Liver (tissue), 9 donors: Measurements from ENCODE around the gene RALGPS1. TPM values are rescaled to one million over a fixed set of nuclear protein-coding genes. Genes with fewer than 3 reads are reported as not detected.

Experiments
- DNase-seq: peaks from one replicate; pipeline ENCODE4 v3.0.0-alpha.2; 2017; ENCODE audit warnings: low spot score
- H3K27ac ChIP-seq, 2 donors: one replicate each; pipeline ENCODE4 v1.7.0; 2013; ENCODE audit warnings: inconsistent platforms in 2 of 2, low read length in 2 of 2, control low read depth in 1 of 2, low read depth in 1 of 2, mild to moderate bottlenecking in 1 of 2
- H3K27me3 ChIP-seq, 4 donors: one replicate each; pipeline versions ENCODE4 v1.6.1 to v1.7.0; 2013; ENCODE audit warnings: low read length in 3 of 4, inconsistent platforms in 1 of 4, mild to moderate bottlenecking in 1 of 4, moderate library complexity in 1 of 4; ENCODE audit not compliant: control insufficient read depth in 4 of 4, insufficient read depth in 4 of 4
- H3K36me3 ChIP-seq, 4 donors: one replicate each; pipeline versions ENCODE4 v1.6.1 to v1.7.0; 2013; ENCODE audit warnings: low read length in 3 of 4, mild to moderate bottlenecking in 3 of 4, low read depth in 1 of 4, moderate library complexity in 1 of 4; ENCODE audit not compliant: control insufficient read depth in 4 of 4, insufficient read depth in 3 of 4
- H3K4me1 ChIP-seq, 4 donors: one replicate each; pipeline versions ENCODE4 v1.6.1 to v1.7.0; 2013; ENCODE audit warnings: low read length in 3 of 4, mild to moderate bottlenecking in 3 of 4, moderate library complexity in 1 of 4; ENCODE audit not compliant: control insufficient read depth in 4 of 4, insufficient read depth in 4 of 4
- H3K4me3 ChIP-seq, 3 donors: one replicate each; pipeline versions ENCODE4 v1.6.1 to v1.7.0; 2013; ENCODE audit warnings: low read length in 3 of 3, control low read depth in 1 of 3, low read depth in 1 of 3, mild to moderate bottlenecking in 1 of 3
- H3K9ac ChIP-seq, 2 donors: one replicate each; pipeline ENCODE4 v1.7.0; 2013; ENCODE audit warnings: low read length in 2 of 2, mild to moderate bottlenecking in 2 of 2, moderate library complexity in 2 of 2, control low read depth in 1 of 2, low read depth in 1 of 2
- H3K9me3 ChIP-seq, 4 donors: one replicate each; pipeline versions ENCODE4 v1.6.1 to v1.7.0; 2013; ENCODE audit warnings: low read length in 3 of 4; ENCODE audit not compliant: control insufficient read depth in 4 of 4
- EGR1 ChIP-seq, 2 donors: IDR thresholded peaks; 2 replicates each; pipeline ENCODE4 v1.6.1; 2016 to 2018; ENCODE audit warnings: antibody characterized with exemption in 2 of 2, low read depth in 2 of 2
- FOXA1 ChIP-seq: IDR thresholded peaks from 2 replicates; pipeline ENCODE4 v1.6.1; 2016; ENCODE audit warnings: antibody characterized with exemption
- FOXA2 ChIP-seq: IDR thresholded peaks from 2 replicates; pipeline ENCODE4 v1.6.1; 2016; ENCODE audit warnings: antibody characterized with exemption
- GABPA ChIP-seq, 2 donors: IDR thresholded peaks in 1 of 2; conservative IDR thresholded peaks in 1 of 2; 2 replicates each; pipeline ENCODE4 v1.6.1; 2016; ENCODE audit warnings: antibody characterized with exemption in 2 of 2, mild to moderate bottlenecking in 1 of 2, moderate library complexity in 1 of 2
- HNF4G ChIP-seq: IDR thresholded peaks from 2 replicates; pipeline ENCODE4 v1.6.1; 2016; ENCODE audit warnings: antibody characterized with exemption
- JUND ChIP-seq, 2 donors: IDR thresholded peaks; 2 replicates each; pipeline ENCODE4 v1.6.1; 2016; ENCODE audit warnings: antibody characterized with exemption in 2 of 2
- NR2F2 ChIP-seq: IDR thresholded peaks from 2 replicates; pipeline ENCODE4 v1.6.1; 2016; ENCODE audit warnings: antibody characterized with exemption
- RAD21 ChIP-seq, 2 donors: IDR thresholded peaks; 2 replicates each; pipeline ENCODE4 v1.6.1; 2016; ENCODE audit warnings: antibody characterized with exemption in 2 of 2, mild to moderate bottlenecking in 2 of 2
- SP1 ChIP-seq: IDR thresholded peaks from 2 replicates; pipeline ENCODE4 v1.6.1; 2018; ENCODE audit warnings: antibody characterized with exemption, mild to moderate bottlenecking
- TAF1 ChIP-seq: conservative IDR thresholded peaks from 2 replicates; pipeline ENCODE4 v1.6.1; 2016; ENCODE audit warnings: antibody characterized with exemption, mild to moderate bottlenecking
- YY1 ChIP-seq: IDR thresholded peaks from 2 replicates; pipeline ENCODE4 v1.6.1; 2016; ENCODE audit warnings: antibody characterized with exemption, mild to moderate bottlenecking
- ZBTB33 ChIP-seq: IDR thresholded peaks from 2 replicates; pipeline ENCODE4 v1.6.1; 2016; ENCODE audit warnings: antibody characterized with exemption
- WGBS: extraction: QIAGEN DNeasy Blood & Tissue Kit; methylation state at CpG from one replicate; pipeline ENCODE4 v1.1.7; 2013; 5-methylcytosine and 5-hydroxymethylcytosine counted together
- polyA plus RNA-seq, 2 donors: library from polyadenylated mRNA; stranded (reverse) in 1 of 2; unstranded in 1 of 2; fragments of 200-250 nt in 1 of 2; fragments of >200 nt in 1 of 2; fragmentation: Nextera tagmentation in 1 of 2; extraction: Ambion mirVana in 1 of 2; gene quantifications; one replicate each; pipeline versions ENCODE4 v1.2.1 to v1.2.3, GENCODE V29; 2013 to 2015
- total RNA-seq, 2 donors: library from RNA; depleted of rRNA; stranded (reverse); fragments of >200 nt; gene quantifications; one replicate each; pipeline ENCODE4 v1.2.3, GENCODE V29; 2014
- TF ChIP-seq, protein P1 (sequence below): IDR thresholded peaks from 2 replicates; pipeline ENCODE4 v1.6.1; 2016; ENCODE audit warnings: antibody characterized with exemption
- TF ChIP-seq, protein P2 (sequence below): IDR thresholded peaks from 2 replicates; pipeline ENCODE4 v1.6.1; 2016; ENCODE audit warnings: antibody characterized with exemption, mild to moderate bottlenecking
- TF ChIP-seq, protein P3 (sequence below): fragments of 150-350 bp; IDR thresholded peaks from 2 replicates; pipeline ENCODE4 v1.5.1; 2017; ENCODE audit warnings: improper control_type of control experiment, low read depth, low read length; ENCODE audit not compliant: missing input control
- donor health status: healthy.
- donor health status: healthy.
- donor health status: healthy.
- donor health status: healthy.
- donor health status: healthy.

The RALGPS1 gene
- total and polyA plus RNA-seq, 4 donors, result 1.4 to 2.7 (median 2.0) TPM

- TF ChIP-seq RAD21 (IDR thresholded peaks at IDR 0.05), result no peak
- no peak for TF ChIP-seq GABPA (IDR thresholded peaks at IDR 0.05 in 1 of 2, conservative IDR thresholded peaks at IDR 0.05 in 1 of 2)
- TF ChIP-seq FOXA1, result no peak
- no peak for TF ChIP-seq TAF1
- no peak for TF ChIP-seq ZBTB33
- no peak for TF ChIP-seq HNF4G
- Histone ChIP-seq H3K27me3 (no peaks in the 10 kb centered on the region), H3K9ac (no peak overlapping the region), H3K9me3 (no peaks in the 10 kb centered on the region), H3K4me3 (no peak overlapping the region), H3K36me3 (no peaks in the 10 kb centered on the region), H3K4me1 (no peaks in the 10 kb centered on the region), H3K27ac (no peak overlapping the region)
- 94% methylated on average over 8 of the region's 8 CpGs for WGBS
- no peak for DNase-seq
Measured at GRCh38 chr9:127079446-127080140, 165.0 kb downstream of the RALGPS1 start.

DNA sequence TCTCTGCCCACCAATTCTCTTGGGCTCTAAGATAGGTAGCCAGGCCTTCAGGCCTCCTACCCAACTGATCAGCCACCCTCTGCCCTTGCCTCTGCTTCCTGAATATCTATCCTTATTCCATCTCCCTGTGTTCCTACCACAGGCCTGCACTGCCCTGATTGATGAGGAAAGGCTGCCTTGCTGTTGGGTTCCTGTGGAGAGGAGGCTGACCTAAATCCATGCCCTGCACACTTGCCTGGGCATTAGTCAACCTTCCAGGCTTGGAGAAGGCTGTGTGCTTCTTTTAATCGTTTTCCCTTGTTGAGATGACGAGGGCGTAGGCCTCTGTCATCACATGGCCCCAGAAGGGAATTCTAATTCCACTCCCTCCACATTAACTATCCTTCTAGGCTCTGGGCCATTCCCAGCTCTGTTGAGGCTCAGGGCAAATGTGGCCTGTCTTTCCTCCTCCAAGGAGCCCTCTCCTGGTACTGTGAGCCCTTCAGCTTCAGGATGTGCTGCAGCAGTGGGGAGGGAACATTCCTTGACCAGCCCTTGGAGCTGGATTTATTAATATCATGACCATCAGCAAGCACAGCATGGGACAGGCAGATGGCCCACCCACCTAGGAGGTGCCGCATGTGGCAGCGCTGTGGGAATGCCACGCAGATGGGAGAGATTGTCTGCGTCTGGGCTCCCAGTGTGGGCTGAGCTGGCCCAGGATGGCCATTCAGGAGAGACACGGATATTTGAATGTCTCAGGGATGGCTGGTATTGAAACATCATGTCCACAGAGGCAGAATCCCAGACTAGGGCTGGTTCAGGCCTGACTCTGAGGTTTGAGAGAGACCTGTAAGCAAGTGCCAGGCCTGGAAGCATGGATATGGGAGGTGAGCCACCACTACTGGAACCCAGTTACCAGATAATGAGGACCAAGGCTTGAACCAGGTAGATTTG, 166.9 kb downstream of the RALGPS1 start:
- TF ChIP-seq, protein P1, sequence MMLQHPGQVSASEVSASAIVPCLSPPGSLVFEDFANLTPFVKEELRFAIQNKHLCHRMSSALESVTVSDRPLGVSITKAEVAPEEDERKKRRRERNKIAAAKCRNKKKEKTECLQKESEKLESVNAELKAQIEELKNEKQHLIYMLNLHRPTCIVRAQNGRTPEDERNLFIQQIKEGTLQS, result no peak
- TF ChIP-seq EGR1 (IDR thresholded peaks at IDR 0.05; ENCODE audit: low read depth in 2 of 2), result no peak
- TF ChIP-seq YY1, result no peak
- TF ChIP-seq ZBTB33, result no peak
- TF ChIP-seq, protein P2, sequence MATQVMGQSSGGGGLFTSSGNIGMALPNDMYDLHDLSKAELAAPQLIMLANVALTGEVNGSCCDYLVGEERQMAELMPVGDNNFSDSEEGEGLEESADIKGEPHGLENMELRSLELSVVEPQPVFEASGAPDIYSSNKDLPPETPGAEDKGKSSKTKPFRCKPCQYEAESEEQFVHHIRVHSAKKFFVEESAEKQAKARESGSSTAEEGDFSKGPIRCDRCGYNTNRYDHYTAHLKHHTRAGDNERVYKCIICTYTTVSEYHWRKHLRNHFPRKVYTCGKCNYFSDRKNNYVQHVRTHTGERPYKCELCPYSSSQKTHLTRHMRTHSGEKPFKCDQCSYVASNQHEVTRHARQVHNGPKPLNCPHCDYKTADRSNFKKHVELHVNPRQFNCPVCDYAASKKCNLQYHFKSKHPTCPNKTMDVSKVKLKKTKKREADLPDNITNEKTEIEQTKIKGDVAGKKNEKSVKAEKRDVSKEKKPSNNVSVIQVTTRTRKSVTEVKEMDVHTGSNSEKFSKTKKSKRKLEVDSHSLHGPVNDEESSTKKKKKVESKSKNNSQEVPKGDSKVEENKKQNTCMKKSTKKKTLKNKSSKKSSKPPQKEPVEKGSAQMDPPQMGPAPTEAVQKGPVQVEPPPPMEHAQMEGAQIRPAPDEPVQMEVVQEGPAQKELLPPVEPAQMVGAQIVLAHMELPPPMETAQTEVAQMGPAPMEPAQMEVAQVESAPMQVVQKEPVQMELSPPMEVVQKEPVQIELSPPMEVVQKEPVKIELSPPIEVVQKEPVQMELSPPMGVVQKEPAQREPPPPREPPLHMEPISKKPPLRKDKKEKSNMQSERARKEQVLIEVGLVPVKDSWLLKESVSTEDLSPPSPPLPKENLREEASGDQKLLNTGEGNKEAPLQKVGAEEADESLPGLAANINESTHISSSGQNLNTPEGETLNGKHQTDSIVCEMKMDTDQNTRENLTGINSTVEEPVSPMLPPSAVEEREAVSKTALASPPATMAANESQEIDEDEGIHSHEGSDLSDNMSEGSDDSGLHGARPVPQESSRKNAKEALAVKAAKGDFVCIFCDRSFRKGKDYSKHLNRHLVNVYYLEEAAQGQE, result no peak
- no peak for TF ChIP-seq JUND (IDR thresholded peaks at IDR 0.05)
- no peak for TF ChIP-seq FOXA2
- TF ChIP-seq, protein P3, sequence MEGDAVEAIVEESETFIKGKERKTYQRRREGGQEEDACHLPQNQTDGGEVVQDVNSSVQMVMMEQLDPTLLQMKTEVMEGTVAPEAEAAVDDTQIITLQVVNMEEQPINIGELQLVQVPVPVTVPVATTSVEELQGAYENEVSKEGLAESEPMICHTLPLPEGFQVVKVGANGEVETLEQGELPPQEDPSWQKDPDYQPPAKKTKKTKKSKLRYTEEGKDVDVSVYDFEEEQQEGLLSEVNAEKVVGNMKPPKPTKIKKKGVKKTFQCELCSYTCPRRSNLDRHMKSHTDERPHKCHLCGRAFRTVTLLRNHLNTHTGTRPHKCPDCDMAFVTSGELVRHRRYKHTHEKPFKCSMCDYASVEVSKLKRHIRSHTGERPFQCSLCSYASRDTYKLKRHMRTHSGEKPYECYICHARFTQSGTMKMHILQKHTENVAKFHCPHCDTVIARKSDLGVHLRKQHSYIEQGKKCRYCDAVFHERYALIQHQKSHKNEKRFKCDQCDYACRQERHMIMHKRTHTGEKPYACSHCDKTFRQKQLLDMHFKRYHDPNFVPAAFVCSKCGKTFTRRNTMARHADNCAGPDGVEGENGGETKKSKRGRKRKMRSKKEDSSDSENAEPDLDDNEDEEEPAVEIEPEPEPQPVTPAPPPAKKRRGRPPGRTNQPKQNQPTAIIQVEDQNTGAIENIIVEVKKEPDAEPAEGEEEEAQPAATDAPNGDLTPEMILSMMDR, result no peak
- TF ChIP-seq FOXA1, result no peak
- no peak for TF ChIP-seq SP1
- TF ChIP-seq NR2F2, result no peak
- no peak for TF ChIP-seq RAD21 (IDR thresholded peaks at IDR 0.05)
- H3K27ac ChIP-seq, result no peak overlapping the region
- no peaks in the 10 kb centered on the region for H3K4me1 ChIP-seq
- 92% methylated on average over 8 of the region's 8 CpGs for WGBS
- H3K4me3 ChIP-seq, result no peak overlapping the region
- no peak for DNase-seq
- H3K27me3 ChIP-seq, result no peaks in the 10 kb centered on the region
- H3K9ac ChIP-seq, result no peak overlapping the region
- H3K36me3 ChIP-seq, result no peaks in the 10 kb centered on the region
- H3K9me3 ChIP-seq, result no peaks in the 10 kb centered on the region
